HG03025 (cell line): Measurements from ENCODE around the gene SRCAP.

ENCODE experiments used
- ATAC-seq: cut with Tn5 transposase; IDR thresholded peaks from one replicate; pipeline ENCODE4 v1.9.1; 2021; ENCODE audit warnings: mild to moderate bottlenecking, moderate library complexity; ENCODE audit not compliant: unreplicated experiment, low FRiP score

The SRCAP gene

GRCh38 chr16:30769379-30770089 lies 70.6 kb downstream of the SRCAP start:
- no peak for ATAC-seq

GRCh38 chr16:30771726-30772125 lies 72.8 kb downstream of the SRCAP start:
- ATAC-seq, result no peak

- no peak for ATAC-seq
Observed at GRCh38 chr16:30773826-30774225, 74.9 kb downstream of the SRCAP start.

GRCh38 chr16:30774367-30775130 lies 75.6 kb downstream of the SRCAP start:
- ATAC-seq, result no peak

- no peak for ATAC-seq
Observed at GRCh38 chr16:30775131-30775391, 76.1 kb downstream of the SRCAP start.

GRCh38 chr16:30775392-30776188 lies 76.6 kb downstream of the SRCAP start:
- no peak for ATAC-seq

GRCh38 chr16:30777591-30778297 lies 78.8 kb downstream of the SRCAP start:
- ATAC-seq, result no peak

GRCh38 chr16:30778549-30779244 lies 79.7 kb downstream of the SRCAP start:
- no peak for ATAC-seq

- no peak for ATAC-seq
Observed at GRCh38 chr16:30779596-30779995, 80.6 kb downstream of the SRCAP start.

- ATAC-seq, result no peak
Observed at GRCh38 chr16:30780021-30780420, 81.0 kb downstream of the SRCAP start.

- no peak for ATAC-seq
Observed at GRCh38 chr16:30780549-30780948, 81.6 kb downstream of the SRCAP start.

- no peak for ATAC-seq
Observed at GRCh38 chr16:30782486-30783279, 83.7 kb downstream of the SRCAP start.

- no peak for ATAC-seq
Observed at GRCh38 chr16:30783280-30784109, 84.5 kb downstream of the SRCAP start.

GRCh38 chr16:30784215-30784614 lies 85.2 kb downstream of the SRCAP start:
- no peak for ATAC-seq

GRCh38 chr16:30785126-30786106 lies 86.4 kb downstream of the SRCAP start:
- no peak for ATAC-seq

- no peak for ATAC-seq
Observed at GRCh38 chr16:30786115-30786935, 87.4 kb downstream of the SRCAP start.
